ENCODE results near the gene HBS1L.

HBS1L gene

GRCh38 chr6:135071541-135071940 lies 16.9 kb upstream of the HBS1L start:
- no peak overlapping the region for H3K4me3 ChIP-seq (ENCODE audit: control insufficient read depth, low read depth, low read length)
- TF ChIP-seq CTCF (IDR thresholded peaks at IDR 0.05; ENCODE audit: control insufficient read depth, insufficient read depth, low read depth, low read length, missing control alignments), result no peak
- DNase-seq (ENCODE audit: low read depth), result no peak

- no peak for DNase-seq (ENCODE audit: low read depth)
- TF ChIP-seq CTCF (IDR thresholded peaks at IDR 0.05; ENCODE audit: control insufficient read depth, insufficient read depth, low read depth, low read length, missing control alignments), result no peak
- H3K4me3 ChIP-seq (ENCODE audit: control insufficient read depth, low read depth, low read length), result no peak overlapping the region
These were observed 13.3 kb upstream of the HBS1L start for GRCh38 chr6:135067911-135068310.

- no peak for DNase-seq (ENCODE audit: low read depth)
- TF ChIP-seq CTCF (IDR thresholded peaks at IDR 0.05; ENCODE audit: control insufficient read depth, insufficient read depth, low read depth, low read length, missing control alignments), result no peak
- H3K4me3 ChIP-seq (ENCODE audit: control insufficient read depth, low read depth, low read length), result no peak overlapping the region
These were observed 12.2 kb upstream of the HBS1L start for GRCh38 chr6:135066806-135067205.

- TF ChIP-seq CTCF (IDR thresholded peaks at IDR 0.05; ENCODE audit: control insufficient read depth, insufficient read depth, low read depth, low read length, missing control alignments), result no peak
- no peak overlapping the region for H3K4me3 ChIP-seq (ENCODE audit: control insufficient read depth, low read depth, low read length)
- no peak for DNase-seq (ENCODE audit: low read depth)
These were observed 11.8 kb upstream of the HBS1L start for GRCh38 chr6:135066397-135066796.

- H3K4me3 ChIP-seq (ENCODE audit: control insufficient read depth, low read depth, low read length), result no peak overlapping the region
- DNase-seq (ENCODE audit: low read depth), result no peak
- TF ChIP-seq CTCF (IDR thresholded peaks at IDR 0.05; ENCODE audit: control insufficient read depth, insufficient read depth, low read depth, low read length, missing control alignments), result no peak
These were observed 10.0 kb upstream of the HBS1L start for GRCh38 chr6:135064586-135064985.

- no peak overlapping the region for H3K4me3 ChIP-seq (ENCODE audit: control insufficient read depth, low read depth, low read length)
- no peak for DNase-seq (ENCODE audit: low read depth)
These were observed 9.3 kb upstream of the HBS1L start for GRCh38 chr6:135063926-135064325.

More at GRCh38 chr6:135063926-135064325, 9.3 kb upstream of the HBS1L start:
- TF ChIP-seq CTCF (IDR thresholded peaks at IDR 0.05; ENCODE audit: control insufficient read depth, insufficient read depth, low read depth, low read length, missing control alignments), result no peak
